Activated CD8-positive, alpha-beta memory T cell treated with anti-CD3 and anti-CD28 coated beads, Interleukin-2, amount 50 U/mL, for 1 hour (primary cell): ENCODE measurements around the gene EFTUD2.

Experiments
- DNase-seq: peaks from one replicate; pipeline ENCODE4 v3.0.0-alpha.2; 2020; ENCODE audit errors: extremely low read depth

The EFTUD2 gene

GRCh38 chr17:44910231-44911106 lies 11.2 kb upstream of the EFTUD2 start:
- no peak for DNase-seq

GRCh38 chr17:44909681-44910144 lies 10.5 kb upstream of the EFTUD2 start:
- DNase-seq, result no peak

DNA sequence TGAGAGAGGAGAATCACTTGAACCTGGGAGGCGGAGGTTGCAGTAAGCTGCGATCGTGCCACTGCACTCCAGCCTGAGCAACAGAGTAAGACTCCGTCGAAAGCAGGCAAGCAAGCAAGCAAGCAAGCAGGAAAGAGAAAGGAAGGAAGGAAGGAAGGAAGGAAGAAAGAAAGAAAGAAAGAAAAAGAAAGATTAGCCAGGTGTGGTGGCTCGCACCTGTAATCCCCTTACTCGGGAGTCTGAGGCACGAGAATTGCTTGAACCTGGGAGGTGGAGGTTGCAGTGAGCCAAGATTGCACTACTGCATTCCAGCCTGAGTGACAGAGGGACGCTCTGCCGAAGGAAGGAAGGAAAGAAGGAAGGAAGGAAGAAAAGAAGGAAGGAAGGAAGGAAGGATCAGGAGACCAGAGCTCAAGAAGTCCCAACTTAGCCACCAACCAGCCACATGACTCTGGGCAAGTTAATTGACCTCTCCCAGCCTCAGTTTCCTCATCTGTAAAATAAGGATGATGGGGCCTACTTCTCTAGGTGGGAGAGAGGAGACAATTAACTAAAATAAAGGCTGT lies 9.6 kb upstream of the EFTUD2 start:
- no peak for DNase-seq

DNA sequence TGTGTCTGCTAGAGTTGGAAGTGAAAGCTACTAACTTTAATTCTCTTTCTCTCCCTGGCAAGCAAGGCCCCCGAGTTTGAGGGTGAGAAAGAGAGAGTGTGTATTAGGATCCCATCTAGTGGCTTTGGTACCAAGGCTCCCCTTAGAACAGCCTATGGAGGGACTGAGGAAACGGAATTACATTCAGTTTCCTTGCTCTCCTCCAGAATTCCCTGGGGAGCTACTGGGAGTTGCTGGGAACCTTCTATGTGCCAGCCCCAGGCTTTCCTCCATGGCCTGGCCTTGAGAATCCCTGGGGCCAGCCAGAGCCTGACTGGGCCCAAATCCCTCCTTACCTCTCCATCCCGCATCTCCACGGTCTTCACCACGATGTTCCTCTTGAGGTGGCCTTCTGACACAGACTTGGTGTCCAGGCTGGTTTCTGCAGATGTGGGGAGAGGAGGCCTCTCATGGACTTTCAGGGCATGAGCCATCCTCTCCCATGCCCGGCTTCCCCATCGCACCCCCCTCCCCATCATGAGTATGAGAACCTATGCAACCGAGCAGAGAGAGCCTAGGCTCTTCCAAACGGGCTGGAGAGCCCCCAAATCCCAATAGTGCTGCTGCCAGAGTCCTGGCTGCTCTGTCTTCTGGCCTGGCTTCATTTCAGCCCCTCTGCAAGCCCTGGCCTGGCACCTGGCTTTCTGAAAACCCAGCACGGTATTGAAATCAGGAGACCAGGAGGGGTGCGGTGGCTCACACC lies 8.7 kb upstream of the EFTUD2 start:
- DNase-seq, result no peak

GRCh38 chr17:44906763-44907728 lies 7.8 kb upstream of the EFTUD2 start:
- no peak for DNase-seq

DNA sequence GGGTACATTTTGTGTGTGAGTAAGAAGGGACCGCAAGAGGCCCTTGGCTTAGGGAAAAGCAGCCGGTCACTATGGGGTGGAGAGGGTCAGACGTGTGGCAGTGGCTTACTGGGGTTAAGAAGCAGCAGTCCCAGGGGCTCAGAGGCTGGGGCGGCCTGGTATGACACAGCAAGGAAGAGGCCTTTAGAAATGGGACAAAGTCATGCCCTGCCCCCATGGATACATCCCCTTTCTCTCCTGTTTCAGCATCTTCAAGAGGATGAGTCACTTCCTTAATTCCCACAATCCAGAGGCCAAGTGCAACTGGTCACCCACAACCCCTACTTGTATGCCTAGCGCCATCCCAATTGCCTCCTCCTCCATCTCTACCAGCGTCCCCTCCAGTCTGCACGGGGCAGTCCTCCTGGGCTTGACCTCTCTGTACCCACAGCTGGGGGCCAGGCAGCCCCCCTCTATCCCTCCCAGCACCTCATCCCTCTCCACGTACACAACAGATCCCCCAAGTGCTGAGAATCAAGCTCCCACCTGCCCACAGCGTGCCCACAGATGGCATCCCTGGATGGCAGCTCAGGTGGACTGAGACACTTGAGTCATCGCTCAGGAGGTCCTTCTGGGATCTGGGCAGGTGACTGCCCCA lies 6.9 kb upstream of the EFTUD2 start:
- no peak for DNase-seq

GRCh38 chr17:44905006-44906000 lies 6.1 kb upstream of the EFTUD2 start:
- DNase-seq, result no peak

DNA sequence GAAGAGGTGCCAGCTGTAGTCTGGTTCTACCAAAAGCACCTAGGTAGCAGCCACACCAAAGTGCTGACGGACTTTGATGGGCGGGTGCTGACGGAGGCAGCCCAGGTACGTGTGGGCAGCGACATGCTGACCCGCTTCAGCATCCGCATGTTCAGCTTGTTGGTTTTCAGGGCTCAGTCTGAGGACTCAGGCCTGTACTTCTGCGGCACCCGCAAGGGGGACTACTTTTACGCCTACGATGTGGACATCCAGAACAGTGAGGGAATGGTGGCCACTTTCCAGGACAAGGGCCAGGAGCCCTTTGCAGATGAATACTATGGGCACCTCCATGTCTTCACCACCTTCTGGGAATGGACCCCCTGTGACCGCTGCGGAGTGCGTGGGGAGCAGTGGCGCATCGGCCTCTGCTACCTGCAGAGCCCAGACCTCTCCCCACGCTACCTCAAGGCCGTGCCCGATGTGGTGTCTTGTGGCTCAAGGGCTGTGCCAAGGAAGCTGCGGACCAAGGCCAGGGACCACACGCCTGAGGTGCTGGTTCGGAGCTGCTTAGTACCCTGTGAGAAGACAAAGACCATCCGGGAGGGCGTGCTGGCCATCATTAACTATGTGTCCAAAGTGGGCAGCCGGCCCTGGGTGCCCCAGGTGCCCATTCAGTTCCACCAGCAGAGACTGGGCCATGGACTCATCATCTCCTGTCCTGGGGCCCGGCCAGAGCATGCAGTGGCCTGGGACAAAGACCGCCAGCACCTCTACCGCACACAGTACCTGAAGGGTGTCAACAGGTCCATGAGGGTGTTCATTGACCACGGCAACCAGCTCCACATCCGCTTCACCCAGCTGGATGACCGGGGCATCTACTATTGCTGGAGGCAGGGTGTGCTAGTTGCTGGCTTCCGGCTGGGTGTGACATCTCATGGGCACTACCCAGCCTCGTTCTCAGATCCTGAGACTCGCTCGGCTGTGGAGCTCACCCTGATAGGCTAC lies 5.0 kb upstream of the EFTUD2 start:
- no peak for DNase-seq

DNA sequence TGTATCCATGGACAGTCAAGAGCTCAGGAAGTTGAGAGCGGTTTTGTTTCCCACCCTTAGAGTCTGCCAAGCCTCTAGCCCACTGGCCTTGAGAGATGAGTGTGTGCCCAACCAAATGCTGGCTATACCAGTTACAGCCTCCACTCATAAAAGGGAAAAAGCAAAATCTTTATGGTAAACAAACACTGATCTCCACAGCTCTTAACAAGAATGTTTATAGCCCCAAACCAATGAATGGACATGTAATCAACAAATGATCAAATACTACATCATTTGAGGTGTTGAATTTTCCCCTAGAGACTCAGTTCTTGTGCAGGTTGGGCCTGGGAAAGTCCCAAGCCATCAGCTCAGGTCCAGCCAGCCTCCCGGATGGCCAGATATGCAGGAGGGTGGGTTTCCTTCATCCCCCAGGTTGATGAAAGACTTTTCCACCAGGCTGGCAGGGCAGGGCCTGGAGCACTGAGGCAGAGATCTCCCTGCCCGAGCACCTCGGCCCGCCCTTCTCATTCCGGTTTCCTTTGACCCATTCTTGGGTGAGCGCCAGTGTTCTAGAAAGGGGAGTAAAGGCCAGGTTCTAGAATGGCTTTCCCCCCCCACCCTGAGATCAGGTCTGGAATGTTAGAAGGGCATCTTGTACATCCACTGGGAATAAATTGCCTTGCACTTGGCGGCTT lies 3.9 kb upstream of the EFTUD2 start:
- DNase-seq, result no peak

DNA sequence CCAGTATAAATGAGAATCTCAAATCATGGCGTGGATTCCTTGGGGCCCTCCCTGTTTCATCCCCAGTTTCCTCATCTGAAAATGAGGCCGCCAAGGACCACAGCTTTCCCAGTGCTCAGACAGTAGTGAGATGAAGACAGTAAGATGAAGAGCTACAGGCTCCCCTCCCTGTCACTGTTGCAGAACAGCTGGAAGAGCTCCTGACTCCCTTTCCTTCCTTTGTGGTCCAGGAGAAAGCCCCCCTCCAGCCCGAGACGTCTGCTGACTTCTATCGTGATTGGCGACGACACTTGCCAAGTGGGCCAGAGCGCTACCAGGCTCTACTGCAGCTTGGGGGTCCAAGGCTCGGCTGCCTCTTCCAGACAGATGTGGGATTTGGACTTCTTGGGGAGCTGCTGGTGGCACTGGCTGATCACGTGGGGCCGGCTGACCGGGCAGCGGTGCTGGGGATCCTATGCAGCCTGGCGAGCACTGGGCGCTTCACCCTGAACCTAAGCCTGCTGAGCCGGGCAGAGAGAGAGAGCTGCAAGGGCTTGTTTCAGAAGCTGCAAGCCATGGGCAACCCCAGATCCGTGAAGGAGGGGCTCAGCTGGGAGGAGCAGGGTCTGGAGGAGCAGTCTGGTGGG lies 3.0 kb upstream of the EFTUD2 start:
- no peak for DNase-seq

- no peak for DNase-seq
Observed at GRCh38 chr17:44901411-44901921, 2.2 kb upstream of the EFTUD2 start.

GRCh38 chr17:44900894-44901293 lies 1.6 kb upstream of the EFTUD2 start:
- no peak for DNase-seq

DNA sequence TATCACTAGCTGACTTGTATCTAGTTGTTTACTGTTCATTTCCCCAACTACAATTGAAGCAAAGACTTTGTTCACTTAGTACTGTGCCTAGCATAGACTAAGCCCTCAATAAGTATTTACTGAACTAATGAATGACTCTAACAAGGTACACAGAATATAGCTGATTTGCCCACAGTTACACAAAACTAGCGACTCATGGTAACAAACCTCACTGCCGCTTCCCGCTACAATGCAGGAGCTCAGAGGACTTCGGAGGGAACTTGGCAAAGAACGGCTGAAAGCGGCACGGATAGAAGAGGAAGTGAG lies 524 bp downstream of the EFTUD2 start:
- no peak for DNase-seq

GRCh38 chr17:44894642-44895041 lies 4.6 kb downstream of the EFTUD2 start:
- DNase-seq, result no peak

GRCh38 chr17:44892250-44892649 lies 7.0 kb downstream of the EFTUD2 start:
- DNase-seq, result no peak

DNA sequence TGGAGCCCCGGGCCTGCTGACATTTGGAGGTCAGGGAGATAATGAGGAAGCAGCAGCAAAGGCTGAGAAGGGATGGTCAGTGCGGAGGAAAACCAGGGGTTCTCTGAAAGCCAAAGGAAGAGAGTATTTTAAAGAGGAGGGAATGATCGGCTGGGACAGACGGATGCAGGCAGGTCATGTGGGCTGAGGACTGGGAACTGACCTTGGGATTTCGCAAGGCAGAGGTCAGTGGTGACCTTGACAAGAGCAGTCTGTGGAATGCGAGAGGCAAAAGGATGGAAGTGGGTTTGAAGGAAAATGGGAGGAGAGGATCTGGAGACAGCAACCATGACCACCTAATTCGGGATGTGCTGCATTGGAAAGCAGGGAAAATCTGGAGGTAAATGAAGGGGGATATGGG lies 10.2 kb downstream of the EFTUD2 start:
- DNase-seq, result no peak
